GM19043 (cell line): Measurements from ENCODE around the gene RERE.
A peak's percentile ranks its signal among the peaks of the same experiment; 100 is the strongest.

Source experiments
- ATAC-seq: cut with Tn5 transposase; IDR thresholded peaks from one replicate; pipeline ENCODE4 v1.9.1; 2021; ENCODE audit warnings: low read depth; ENCODE audit not compliant: unreplicated experiment

The RERE gene

GRCh38 chr1:8817412-8818324 is at the start of gene RERE:
Gene RERE, minus strand, starts transcription at chr1:8817640.
- peak; percentile 86 for ATAC-seq

GRCh38 chr1:8866792-8867415 is 49.5 kb upstream of the RERE start:
- no peak for ATAC-seq

- ATAC-seq: no peak
These were observed 48.8 kb upstream of the RERE start for GRCh38 chr1:8866173-8866791.

GRCh38 chr1:8864713-8865344 is 47.4 kb upstream of the RERE start:
- ATAC-seq: no peak

GRCh38 chr1:8863794-8864233 is 46.4 kb upstream of the RERE start:
- ATAC-seq: no peak

- no peak for ATAC-seq
These were observed 45.7 kb upstream of the RERE start for GRCh38 chr1:8863138-8863537.

- ATAC-seq: no peak
These were observed 45.1 kb upstream of the RERE start for GRCh38 chr1:8862528-8862927.

GRCh38 chr1:8860738-8861516 is 43.5 kb upstream of the RERE start:
- ATAC-seq: no peak

- no peak for ATAC-seq
These were observed 41.7 kb upstream of the RERE start for GRCh38 chr1:8858888-8859706.

- ATAC-seq: no peak
These were observed 40.8 kb upstream of the RERE start for GRCh38 chr1:8858112-8858668.

- ATAC-seq: no peak
These were observed 39.4 kb upstream of the RERE start for GRCh38 chr1:8856689-8857412.

- ATAC-seq: no peak
These were observed 36.8 kb upstream of the RERE start for GRCh38 chr1:8854240-8854639.

GRCh38 chr1:8851060-8851459 is 33.6 kb upstream of the RERE start:
- no peak for ATAC-seq

- peak; percentile 49 for ATAC-seq
These were observed 31.4 kb upstream of the RERE start for GRCh38 chr1:8848663-8849386.

GRCh38 chr1:8847990-8848389 is 30.6 kb upstream of the RERE start:
- no peak for ATAC-seq

- no peak for ATAC-seq
These were observed 28.8 kb upstream of the RERE start for GRCh38 chr1:8846263-8846662.

- ATAC-seq: no peak
These were observed 28.0 kb upstream of the RERE start for GRCh38 chr1:8845104-8846097.
